GM23248 (cell line): ENCODE data around the gene PRSS56.

Experiments
- EZH2 ChIP-seq: fragments of 200-600 bp; sonication (generic); IDR thresholded peaks from 2 replicates; pipeline ENCODE4 v1.6.1; 2018; ENCODE audit warnings: antibody characterized with exemption, mild to moderate bottlenecking; ENCODE audit not compliant: insufficient read depth, poor library complexity, severe bottlenecking
- EZH2phosphoT487 ChIP-seq: fragments of 200-600 bp; sonication (generic); IDR thresholded peaks from 2 replicates; pipeline ENCODE4 v1.6.1; 2018; ENCODE audit warnings: antibody characterized with exemption, moderate library complexity, mild to moderate bottlenecking, low read depth; ENCODE audit not compliant: insufficient read depth

DNA sequence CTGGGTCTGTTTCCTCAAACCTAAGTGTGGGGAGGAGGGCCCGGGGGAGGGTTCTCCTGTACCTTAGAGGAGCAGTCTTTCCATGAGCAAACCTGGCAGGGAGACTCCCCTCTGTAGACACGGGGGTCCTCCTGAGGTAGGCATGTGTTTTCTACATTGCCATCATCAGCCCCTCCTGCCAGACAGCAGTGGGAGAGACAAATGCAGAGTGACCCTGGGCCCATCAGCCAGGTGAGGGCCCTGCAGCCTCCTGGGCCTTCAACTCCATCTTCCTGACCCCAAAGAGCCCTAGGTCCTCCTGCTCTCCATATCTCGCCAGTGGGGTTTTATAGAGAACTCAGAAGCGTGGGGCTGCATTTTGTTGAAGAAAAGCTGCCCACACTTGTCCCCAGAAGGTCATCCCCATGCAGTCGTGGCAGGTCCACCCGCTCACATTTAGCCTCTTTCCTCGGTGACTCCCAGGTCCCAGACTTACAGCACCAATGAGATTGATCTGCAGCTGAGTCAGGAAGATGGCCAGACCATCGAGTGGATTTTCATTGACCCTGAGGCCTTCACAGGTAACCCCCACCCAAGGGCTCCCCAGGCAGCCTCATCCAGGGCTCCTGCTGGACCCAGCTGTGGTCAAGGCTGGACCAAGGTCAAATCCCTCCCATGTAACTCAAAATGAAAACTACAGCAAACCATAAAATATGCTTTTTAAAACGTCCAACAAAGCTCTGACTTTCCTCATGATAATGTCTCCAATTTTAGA is 21.9 kb downstream of the PRSS56 start:
- no peak for TF ChIP-seq EZH2phosphoT487
- no peak for TF ChIP-seq EZH2
